NB4 (cell line): ENCODE measurements around the gene RAMP3.

Source experiments
- MYC ChIP-seq: IDR thresholded peaks from 2 replicates; pipeline ENCODE4 v1.6.1; 2011; ENCODE audit warnings: low read depth, low read length
- POLR2A ChIP-seq: IDR thresholded peaks from 2 replicates; pipeline ENCODE4 v1.6.1; 2011; ENCODE audit warnings: mild to moderate bottlenecking; ENCODE audit not compliant: insufficient read length; ENCODE audit errors: extremely low read depth
- TF ChIP-seq, protein P1 (sequence below): IDR thresholded peaks from one replicate; pipeline ENCODE4 v1.5.1; 2012; ENCODE audit warnings: low read depth, low read length
- TF ChIP-seq, protein P2 (sequence below): IDR thresholded peaks from 2 replicates; pipeline ENCODE4 v1.6.1; 2011; ENCODE audit warnings: low read depth, low read length

DNA sequence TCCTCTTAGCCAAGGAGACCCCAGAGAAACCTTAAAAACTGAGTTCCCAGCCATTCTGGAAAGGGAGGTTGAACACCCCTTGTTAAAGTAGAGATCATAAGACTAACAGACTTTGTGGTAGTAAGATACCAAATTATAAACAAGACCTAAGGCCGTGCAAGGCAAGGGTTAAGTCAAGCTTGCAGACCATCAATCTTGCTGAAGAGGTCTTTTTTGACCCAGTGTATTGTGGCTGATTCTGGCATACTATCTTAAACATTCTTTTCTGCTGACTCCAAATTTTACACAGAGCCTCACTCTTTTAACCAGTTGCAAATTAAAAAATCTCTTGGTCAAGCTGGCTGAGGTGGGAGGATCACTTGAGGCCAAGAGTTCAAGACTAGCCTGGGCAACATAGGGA, 44.9 kb upstream of the RAMP3 start:
- no peak for TF ChIP-seq MYC
- TF ChIP-seq, protein P1, sequence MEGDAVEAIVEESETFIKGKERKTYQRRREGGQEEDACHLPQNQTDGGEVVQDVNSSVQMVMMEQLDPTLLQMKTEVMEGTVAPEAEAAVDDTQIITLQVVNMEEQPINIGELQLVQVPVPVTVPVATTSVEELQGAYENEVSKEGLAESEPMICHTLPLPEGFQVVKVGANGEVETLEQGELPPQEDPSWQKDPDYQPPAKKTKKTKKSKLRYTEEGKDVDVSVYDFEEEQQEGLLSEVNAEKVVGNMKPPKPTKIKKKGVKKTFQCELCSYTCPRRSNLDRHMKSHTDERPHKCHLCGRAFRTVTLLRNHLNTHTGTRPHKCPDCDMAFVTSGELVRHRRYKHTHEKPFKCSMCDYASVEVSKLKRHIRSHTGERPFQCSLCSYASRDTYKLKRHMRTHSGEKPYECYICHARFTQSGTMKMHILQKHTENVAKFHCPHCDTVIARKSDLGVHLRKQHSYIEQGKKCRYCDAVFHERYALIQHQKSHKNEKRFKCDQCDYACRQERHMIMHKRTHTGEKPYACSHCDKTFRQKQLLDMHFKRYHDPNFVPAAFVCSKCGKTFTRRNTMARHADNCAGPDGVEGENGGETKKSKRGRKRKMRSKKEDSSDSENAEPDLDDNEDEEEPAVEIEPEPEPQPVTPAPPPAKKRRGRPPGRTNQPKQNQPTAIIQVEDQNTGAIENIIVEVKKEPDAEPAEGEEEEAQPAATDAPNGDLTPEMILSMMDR: no peak
- TF ChIP-seq, protein P2, sequence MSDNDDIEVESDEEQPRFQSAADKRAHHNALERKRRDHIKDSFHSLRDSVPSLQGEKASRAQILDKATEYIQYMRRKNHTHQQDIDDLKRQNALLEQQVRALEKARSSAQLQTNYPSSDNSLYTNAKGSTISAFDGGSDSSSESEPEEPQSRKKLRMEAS: no peak
- TF ChIP-seq POLR2A: no peak
